Endodermal cell (in vitro differentiated cells): ENCODE data around the gene ATP1B1. TPM values are rescaled to one million over a fixed set of nuclear protein-coding genes. Genes with fewer than 3 reads are reported as not detected.

ENCODE experiments used
- DNase-seq: peaks from one replicate; pipeline ENCODE4 v3.0.0-alpha.2; 2017
- H3K27ac ChIP-seq: 2 replicates; pipeline ENCODE4 v1.5.1; 2013; ENCODE audit warnings: mild to moderate bottlenecking, low read depth, low read length, moderate library complexity
- H3K27me3 ChIP-seq: 2 replicates; pipeline ENCODE4 v1.6.1; 2013; ENCODE audit warnings: mild to moderate bottlenecking, low read length, moderate library complexity; ENCODE audit not compliant: insufficient read depth, control insufficient read depth, poor library complexity, severe bottlenecking
- H3K36me3 ChIP-seq: 2 replicates; pipeline ENCODE4 v1.7.0; 2013; ENCODE audit warnings: mild to moderate bottlenecking, low read length, moderate library complexity; ENCODE audit not compliant: control insufficient read depth, insufficient read depth
- H3K4me1 ChIP-seq: one replicate; pipeline ENCODE4 v1.7.0; 2013; ENCODE audit warnings: low read length; ENCODE audit not compliant: control insufficient read depth, insufficient read depth
- H3K4me3 ChIP-seq: 2 replicates; pipeline ENCODE4 v1.5.1; 2013; ENCODE audit warnings: mild to moderate bottlenecking, low read length, moderate library complexity
- H3K9ac ChIP-seq: 2 replicates; pipeline ENCODE4 v1.6.1; 2013; ENCODE audit warnings: mild to moderate bottlenecking, low read length, moderate library complexity; ENCODE audit not compliant: poor library complexity, severe bottlenecking; ENCODE audit errors: extremely low read depth
- H3K9me3 ChIP-seq: 2 replicates; pipeline ENCODE4 v1.6.1; 2013; ENCODE audit warnings: mild to moderate bottlenecking, low read length, moderate library complexity; ENCODE audit not compliant: control insufficient read depth
- H3K27ac Mint-ChIP-seq: 2 replicates; pipeline ENCODE4 v1.8.0; 2020; ENCODE audit warnings: mixed read lengths
- H3K27me3 Mint-ChIP-seq: 2 replicates; pipeline ENCODE4 v1.8.0; 2021; ENCODE audit warnings: mild to moderate bottlenecking, mixed read lengths; ENCODE audit not compliant: insufficient read depth
- H3K36me3 Mint-ChIP-seq: 2 replicates; pipeline ENCODE4 v1.8.0; 2020; ENCODE audit warnings: low read depth, mixed read lengths
- H3K4me1 Mint-ChIP-seq: 2 replicates; pipeline ENCODE4 v1.8.0; 2020; ENCODE audit warnings: mixed read lengths
- H3K4me3 Mint-ChIP-seq: 2 replicates; pipeline ENCODE4 v1.8.0; 2020; ENCODE audit warnings: mild to moderate bottlenecking, moderate library complexity, mixed read lengths
- H3K9me3 Mint-ChIP-seq: 2 replicates; pipeline ENCODE4 v1.8.0; 2020; ENCODE audit warnings: mild to moderate bottlenecking, mixed read lengths
- WGBS, 2 experiments: methylation state at CpG; one replicate each; pipeline versions ENCODE4 v1.1.5 to v1.1.7; 2013; ENCODE audit warnings: missing lambda C conversion rate in 2 of 2, mixed read lengths in 1 of 2; ENCODE audit not compliant: insufficient coverage in 1 of 2, insufficient read length in 1 of 2; 5-methylcytosine and 5-hydroxymethylcytosine counted together
- total RNA-seq, 2 donors: library from RNA; stranded (reverse); fragmentation: NEBNext Ultra II Directional in 1 of 2; extraction: Animal tissue kit (Norgen Biotek cat#: 25700) in 1 of 2; gene quantifications; 2 replicates in 1 of 2; 3 replicates in 1 of 2; pipeline ENCODE4 v1.2.1, GENCODE V29; 2021
- TF ChIP-seq, protein P1 (sequence below): fragments of 200-600 bp; sonication (generic); conservative IDR thresholded peaks from 2 replicates; pipeline ENCODE4 v1.5.0; 2021; ENCODE audit warnings: antibody characterized with exemption, mild to moderate bottlenecking

ATP1B1 gene
- total RNA-seq, 2 donors from 2014 or later, result 49.9 to 56.3 TPM

DNA sequence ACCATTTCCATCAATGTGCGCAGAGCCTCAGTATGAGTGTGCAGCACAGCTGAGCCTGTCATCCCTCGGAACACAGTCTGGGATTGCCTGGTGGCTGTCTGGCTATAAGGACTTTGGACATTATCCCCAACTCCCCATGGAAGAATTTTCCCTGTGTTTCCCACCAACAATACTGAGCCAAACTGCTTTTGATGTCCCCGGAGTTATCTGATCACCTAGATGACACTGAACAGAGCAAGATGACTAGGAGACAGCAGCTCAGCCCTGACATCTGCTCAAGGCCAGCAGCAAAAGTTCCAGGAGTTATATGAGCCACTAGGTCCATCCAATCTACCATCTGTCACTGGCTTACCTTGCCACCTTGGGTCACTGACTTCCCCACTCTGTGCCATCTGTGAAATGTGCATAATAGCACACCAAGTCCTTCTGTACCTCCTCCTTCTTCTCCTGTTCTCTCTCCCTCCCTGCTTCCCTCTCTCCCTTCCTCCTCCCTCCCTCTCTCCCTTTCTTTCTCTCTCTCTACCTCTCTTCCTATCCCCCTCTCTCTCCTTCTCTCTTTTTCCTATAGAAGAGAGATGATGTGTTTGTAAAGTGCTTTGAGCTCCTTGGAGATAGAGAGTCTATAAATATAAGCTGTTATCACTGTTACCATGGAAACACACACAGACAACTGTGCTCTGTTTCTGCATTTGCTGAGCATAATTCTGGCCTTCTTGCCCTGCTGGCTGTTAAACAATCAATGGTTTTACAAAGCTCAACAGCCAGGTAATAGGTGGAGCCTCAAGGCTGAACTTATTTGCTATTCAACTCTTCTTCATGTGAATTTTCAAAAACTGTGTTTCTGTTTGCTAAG is 19.7 kb upstream of the ATP1B1 start:
- Mint-ChIP-seq H3K27ac (no peak overlapping the region), H3K27me3 (no peaks in the 10 kb centered on the region), H3K4me1 (peaks cover 28% of the 10 kb centered on the region), H3K9me3 (no peaks in the 10 kb centered on the region), H3K36me3 (no peaks in the 10 kb centered on the region), H3K4me3 (no peak overlapping the region)
- Histone ChIP-seq H3K36me3 (no peaks in the 10 kb centered on the region), H3K9me3 (no peaks in the 10 kb centered on the region), H3K4me3 (no peak overlapping the region), H3K9ac (no peak overlapping the region), H3K27ac (no peak overlapping the region), H3K4me1 (peaks cover 17% of the 10 kb centered on the region), H3K27me3 (no peaks in the 10 kb centered on the region)
- WGBS, 2 experiments, result 87 to 95% methylated on average over 2 to 3 of the region's 3 CpGs
- DNase-seq, result no peak
- TF ChIP-seq, protein P1, sequence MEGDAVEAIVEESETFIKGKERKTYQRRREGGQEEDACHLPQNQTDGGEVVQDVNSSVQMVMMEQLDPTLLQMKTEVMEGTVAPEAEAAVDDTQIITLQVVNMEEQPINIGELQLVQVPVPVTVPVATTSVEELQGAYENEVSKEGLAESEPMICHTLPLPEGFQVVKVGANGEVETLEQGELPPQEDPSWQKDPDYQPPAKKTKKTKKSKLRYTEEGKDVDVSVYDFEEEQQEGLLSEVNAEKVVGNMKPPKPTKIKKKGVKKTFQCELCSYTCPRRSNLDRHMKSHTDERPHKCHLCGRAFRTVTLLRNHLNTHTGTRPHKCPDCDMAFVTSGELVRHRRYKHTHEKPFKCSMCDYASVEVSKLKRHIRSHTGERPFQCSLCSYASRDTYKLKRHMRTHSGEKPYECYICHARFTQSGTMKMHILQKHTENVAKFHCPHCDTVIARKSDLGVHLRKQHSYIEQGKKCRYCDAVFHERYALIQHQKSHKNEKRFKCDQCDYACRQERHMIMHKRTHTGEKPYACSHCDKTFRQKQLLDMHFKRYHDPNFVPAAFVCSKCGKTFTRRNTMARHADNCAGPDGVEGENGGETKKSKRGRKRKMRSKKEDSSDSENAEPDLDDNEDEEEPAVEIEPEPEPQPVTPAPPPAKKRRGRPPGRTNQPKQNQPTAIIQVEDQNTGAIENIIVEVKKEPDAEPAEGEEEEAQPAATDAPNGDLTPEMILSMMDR, result no peak

DNA sequence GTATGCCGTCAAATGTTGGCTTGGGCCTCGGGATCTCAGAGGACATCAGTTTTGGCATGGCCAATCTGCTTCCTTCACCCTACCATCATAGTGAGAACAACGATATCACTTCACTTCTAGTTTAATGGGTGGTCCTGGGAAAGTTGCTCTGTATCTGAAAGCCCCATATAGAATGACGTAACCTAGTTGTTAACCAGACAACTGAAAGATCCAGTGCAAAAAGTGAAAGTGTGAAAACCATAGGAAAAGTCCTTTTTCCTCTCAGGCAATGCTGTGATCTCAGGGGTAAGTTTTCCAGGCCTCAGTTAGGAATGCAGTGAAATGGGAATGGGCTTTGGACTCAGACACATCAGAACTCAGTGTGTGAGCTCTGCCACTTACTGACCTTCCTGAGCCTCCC is 18.6 kb upstream of the ATP1B1 start:
- Mint-ChIP-seq H3K4me3 (no peak overlapping the region), H3K36me3 (no peaks in the 10 kb centered on the region), H3K27ac (no peak overlapping the region), H3K9me3 (no peaks in the 10 kb centered on the region), H3K27me3 (no peaks in the 10 kb centered on the region), H3K4me1 (peaks cover 28% of the 10 kb centered on the region)
- no peak overlapping the region for H3K9ac ChIP-seq
- no peak for DNase-seq
- no peak overlapping the region for H3K4me3 ChIP-seq
- no peaks in the 10 kb centered on the region for H3K9me3 ChIP-seq
- TF ChIP-seq, protein P1, result no peak
- WGBS, 2 experiments, result 99 to 100% methylated on average over 2 to 4 of the region's 4 CpGs
- H3K36me3 ChIP-seq, result no peaks in the 10 kb centered on the region
- no peak overlapping the region for H3K27ac ChIP-seq
- no peaks in the 10 kb centered on the region for H3K27me3 ChIP-seq
- H3K4me1 ChIP-seq, result peaks cover 17% of the 10 kb centered on the region

DNA sequence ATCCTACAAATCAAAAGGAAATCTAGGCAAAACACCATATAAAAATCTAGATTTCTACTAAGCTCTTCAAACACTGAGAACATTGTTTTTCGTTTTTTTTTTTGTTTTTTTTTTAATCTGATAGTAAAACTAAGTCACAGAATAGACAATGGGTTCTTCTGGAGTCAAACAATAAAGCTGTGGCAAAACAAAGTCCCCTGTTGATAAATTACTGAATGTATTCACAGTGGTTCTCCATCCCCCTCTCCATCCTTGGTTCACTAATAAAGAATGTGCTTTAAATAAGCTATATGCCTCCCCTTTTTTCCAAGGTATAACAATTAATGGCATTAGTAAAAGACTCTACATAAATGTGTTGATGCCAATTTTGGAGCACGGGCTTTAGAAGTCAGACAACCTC is 16.7 kb upstream of the ATP1B1 start:
- no peak overlapping the region for H3K9ac ChIP-seq
- no peak overlapping the region for H3K4me3 Mint-ChIP-seq
- no peak overlapping the region for H3K27ac Mint-ChIP-seq
- H3K27ac ChIP-seq, result no peak overlapping the region
- no peaks in the 10 kb centered on the region for H3K27me3 Mint-ChIP-seq
- H3K4me1 Mint-ChIP-seq, result peaks cover 31% of the 10 kb centered on the region
- no peak for DNase-seq
- TF ChIP-seq, protein P1, result no peak
- H3K27me3 ChIP-seq, result no peaks in the 10 kb centered on the region
- H3K4me3 ChIP-seq, result peak overlapping the region; percentile 65
- no peaks in the 10 kb centered on the region for H3K36me3 Mint-ChIP-seq
- WGBS, 2 experiments, result 83 to 100% methylated on average over 1 to 2 of the region's 2 CpGs
- no peaks in the 10 kb centered on the region for H3K9me3 Mint-ChIP-seq
- H3K4me1 ChIP-seq, result peaks cover 17% of the 10 kb centered on the region
- H3K9me3 ChIP-seq, result no peaks in the 10 kb centered on the region
- H3K36me3 ChIP-seq, result no peaks in the 10 kb centered on the region
